GM18520 (cell line): ENCODE results near the gene USP10.
"Not testable (repeated sequence)": the region's sequence is repeated elsewhere in the genome, so short reads cannot be mapped to it uniquely, and the experiment has no call there.

ENCODE experiments used
- ATAC-seq: cut with Tn5 transposase; IDR thresholded peaks from one replicate; pipeline ENCODE4 v1.9.1; 2021; ENCODE audit not compliant: unreplicated experiment

USP10 gene

DNA sequence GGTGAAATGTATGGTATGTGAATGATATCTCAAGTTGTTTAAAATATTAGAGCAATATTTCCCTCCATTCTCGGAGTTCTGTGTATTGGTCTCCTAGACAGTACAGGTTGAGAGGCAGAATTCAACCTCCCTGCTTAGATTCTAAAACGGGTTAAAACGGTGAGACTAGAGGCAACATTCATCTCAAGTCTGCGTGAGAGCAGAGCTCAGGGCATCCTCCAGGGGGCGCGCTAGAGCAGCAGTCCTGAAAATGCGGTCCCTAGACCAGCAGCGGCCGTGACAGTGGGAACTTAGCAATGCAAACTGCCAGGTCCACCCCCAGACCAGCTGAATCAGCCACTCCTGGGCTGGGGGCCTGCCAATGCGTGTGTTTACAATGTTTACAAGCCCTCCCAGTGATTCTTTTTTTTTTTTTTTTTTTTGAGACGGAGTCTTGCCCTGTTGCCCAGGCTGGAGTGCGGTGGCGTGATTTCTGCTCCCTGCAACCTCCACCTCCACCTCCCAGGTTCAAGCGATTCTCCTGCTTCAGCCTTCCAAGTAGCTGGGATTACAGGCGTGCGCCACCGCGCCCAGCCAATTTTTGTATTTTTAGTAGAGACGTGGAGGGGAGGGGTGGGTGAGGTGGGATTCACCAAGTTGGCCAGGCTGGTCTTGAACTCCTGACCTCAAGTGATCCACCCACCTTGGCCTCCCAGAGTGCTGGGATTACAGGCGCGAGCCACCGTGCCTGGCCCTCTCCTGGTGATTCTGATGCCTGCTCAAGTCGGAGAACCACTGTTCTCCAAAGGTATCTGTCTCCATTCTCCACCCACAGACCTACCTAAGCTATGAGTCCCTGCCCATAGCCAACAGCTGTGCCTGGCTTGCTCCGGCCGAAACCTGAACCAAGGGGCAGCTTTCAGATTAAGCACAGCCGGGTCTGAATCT, 27.3 kb upstream of the USP10 start:
- ATAC-seq, result no peak

DNA sequence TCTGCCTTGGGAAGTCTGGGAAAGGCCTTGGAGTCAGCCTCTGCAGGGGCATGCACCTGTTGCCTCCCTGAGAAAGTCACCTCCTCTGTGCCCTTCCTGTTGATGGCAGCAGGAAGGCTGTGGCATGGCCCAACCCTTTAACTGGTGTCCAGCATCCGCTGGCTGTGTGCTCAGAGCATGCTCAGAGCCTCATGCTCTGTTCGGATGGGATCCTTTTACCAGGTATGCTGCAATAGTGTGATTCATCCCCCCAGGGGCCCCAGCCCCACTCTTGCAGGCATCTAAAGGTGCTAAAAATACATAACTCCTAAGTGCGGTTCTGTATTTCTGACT, 26.6 kb upstream of the USP10 start:
- ATAC-seq, result no peak

DNA sequence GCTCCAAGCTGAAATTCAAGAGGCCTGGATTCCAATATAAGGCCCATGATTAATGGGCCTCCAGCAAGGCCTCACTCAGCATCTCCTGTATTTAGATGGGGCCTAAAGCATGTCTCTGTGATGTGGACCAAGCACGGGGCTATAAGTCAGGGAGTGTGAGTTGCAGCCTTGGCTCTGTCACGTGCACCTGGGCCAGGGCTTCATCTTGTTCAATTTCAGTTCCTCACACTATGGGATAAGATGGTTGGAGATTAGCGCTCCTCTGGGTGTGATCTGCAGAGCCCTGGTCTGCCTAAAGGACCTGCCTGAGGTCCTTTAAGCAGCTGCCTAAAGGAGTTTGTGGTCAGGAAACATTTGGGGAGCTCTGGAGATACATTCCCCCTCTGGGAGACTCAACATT, 26.2 kb upstream of the USP10 start:
- no peak for ATAC-seq

DNA sequence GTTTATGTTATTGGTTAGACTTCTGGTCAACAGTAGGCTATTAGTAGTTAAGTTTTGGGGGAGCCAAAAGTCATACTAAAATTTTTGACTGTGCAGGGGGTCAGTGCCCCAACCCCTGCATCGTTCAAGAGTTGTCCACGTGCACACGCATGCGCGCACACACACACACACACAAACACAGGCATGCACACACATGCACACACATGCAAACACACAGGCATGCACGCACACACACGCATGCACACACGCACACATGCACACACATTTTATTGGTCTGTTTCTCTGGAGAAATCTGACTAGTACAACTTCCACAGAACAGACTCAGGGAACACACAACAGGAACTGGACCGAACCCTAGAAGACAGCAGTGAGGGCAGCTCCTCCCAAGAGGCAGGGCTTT, 24.4 kb upstream of the USP10 start:
- no peak for ATAC-seq

DNA sequence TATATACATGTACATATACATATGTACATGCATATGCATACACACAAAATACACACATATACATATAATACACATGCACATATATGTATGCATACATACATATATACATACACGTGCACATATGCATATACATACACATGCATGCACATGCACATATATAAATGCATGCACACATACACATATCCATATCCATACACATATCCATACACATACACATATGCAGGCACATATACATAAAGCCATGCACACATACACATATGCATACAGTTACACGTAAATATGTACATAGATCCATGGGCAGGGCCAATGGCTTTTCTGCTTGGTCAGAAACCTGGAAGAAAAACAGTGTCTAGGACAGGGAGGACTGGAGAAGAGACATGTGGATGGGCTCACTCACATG, 23.9 kb upstream of the USP10 start:
- ATAC-seq, result no peak

DNA sequence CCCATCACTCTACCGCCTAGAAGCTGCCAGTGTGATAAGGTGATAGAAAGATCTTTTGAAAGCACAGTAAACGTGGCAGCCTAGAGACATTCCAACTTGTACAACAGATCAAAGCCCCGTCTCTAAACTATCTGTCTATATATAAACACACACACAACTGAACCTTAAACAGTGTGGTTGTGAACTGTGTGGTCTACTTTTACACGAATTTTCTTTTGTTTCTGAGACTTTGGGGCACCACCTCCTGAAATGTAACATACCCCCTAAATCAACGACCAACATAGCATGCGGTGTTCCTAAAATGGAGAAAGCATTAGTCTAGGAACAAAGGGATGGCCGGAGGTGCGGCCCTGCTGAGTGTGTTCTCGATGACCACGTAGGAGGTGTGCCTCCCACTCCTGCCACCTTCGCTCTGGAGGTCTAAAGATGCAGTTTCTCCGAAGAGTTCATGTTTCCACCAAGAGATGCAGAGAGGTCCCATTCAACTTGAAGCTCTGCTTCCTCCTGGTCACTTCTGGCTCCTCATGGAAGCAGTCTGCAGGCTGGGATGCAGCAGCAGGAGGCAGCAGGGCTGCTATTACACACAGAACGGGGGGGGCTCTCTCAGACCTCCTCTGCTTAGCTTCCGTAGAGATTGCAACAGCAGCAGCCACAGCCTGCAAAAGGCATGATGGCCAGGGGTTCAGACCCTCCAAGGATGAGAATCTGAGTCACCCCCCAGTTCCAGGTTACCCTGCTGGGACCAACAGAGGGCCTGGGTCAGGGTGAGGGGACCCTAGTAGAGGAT, 22.6 kb upstream of the USP10 start:
- no peak for ATAC-seq

DNA sequence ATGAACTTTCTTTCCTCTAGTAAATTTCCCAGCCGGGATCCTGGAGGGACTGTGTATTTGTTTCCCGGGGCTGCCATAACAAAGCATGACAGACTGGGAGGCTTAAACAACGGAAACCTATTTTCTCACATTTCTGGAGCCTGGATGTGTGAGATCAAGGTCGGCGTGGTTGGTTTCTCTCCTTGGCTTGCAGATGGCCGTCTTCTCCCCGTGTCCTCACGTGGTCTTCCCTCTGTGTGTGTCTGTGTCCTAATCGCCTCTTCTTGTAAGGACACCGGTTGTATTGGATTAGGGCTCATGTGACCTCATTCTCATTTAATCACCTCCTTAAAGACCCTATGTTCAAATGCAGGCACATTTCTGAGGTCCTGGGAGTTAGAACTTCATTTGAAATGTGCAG, 22.0 kb upstream of the USP10 start:
- ATAC-seq, result no peak

DNA sequence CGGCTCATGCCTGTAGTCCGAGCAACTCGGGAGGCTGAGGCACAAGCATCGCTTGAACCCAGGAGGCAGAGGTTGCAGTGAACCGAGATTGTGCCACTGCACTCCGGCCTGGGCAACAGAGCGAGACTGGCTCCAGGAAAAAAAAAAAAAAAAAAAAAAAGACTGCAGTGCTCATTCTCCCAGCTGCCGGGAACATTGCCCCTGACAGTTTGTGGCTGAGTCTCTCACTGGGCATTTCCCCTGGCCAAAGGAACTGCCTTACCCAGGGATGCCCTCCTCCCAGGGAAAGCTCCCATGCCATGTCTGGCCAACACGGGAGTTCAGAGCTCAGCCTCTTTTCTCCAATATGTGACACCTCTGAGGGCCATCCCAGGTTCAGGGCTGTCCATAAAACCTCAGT, 21.3 kb upstream of the USP10 start:
- no peak for ATAC-seq

DNA sequence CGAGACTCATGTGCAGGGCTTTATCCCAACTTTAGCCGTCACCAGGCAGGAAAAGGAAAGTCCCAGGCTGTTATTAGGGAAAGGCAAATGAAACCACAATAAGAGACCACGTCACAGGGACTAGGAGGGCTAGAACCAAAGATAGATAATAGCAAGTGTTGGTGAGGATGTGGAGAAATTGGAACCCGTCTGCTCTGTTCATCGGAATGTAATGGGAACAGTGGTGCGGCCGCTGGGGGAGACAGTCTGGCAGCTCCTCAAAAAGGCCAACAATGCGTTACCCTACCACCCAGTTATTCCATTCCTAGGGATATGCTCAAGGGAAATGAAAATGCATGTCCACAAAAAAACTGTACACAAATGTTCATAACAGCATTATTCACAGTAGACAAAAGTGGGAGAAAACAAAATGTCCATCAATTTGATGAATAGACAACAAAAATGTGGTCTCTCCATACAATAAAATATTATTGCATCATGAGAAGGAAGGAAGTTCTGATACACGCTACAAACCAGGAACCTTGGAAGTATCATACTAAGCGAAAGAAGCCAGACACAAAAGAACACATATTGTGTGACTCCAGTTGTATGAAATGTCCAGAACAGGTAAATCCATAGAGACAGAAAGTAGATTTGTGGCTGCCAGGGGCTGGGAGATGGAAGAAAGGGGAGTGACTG, 19.5 kb upstream of the USP10 start:
- no peak for ATAC-seq

DNA sequence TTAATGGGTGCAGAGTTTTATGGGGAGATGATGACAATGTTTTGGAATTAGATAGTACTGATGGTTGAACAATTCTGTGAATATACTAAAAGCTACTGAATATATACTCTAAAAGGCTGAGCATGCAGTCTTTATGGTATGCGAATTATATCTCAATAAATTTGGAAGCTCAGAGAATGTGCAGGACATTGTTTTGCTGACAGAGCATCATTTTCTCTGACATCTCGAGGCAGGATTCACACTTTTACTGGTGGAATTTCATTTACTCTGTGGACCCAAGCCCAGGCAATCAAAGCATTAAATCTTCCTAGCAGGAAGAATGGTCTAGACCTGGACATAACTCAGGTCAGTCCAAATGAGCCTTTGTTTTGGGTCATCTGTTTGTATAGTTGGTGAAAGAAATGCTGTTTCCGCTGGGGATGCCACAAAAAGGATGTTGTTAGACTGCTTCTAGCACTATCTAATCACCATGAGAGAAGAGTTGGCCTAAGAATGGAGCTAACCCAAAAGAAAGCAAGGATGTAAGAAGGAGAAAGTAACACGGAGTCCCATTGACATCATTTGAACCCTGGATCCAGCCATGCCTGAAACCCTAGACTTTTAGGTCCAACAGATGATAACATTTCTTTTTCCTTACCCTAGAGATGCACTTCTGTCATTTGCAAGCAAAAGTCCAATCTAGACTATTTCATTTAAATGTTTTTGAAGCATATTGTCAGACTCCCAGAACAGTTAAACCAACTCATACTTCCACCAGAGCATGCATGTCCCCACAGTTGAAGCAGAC, 18.8 kb upstream of the USP10 start:
- no peak for ATAC-seq

DNA sequence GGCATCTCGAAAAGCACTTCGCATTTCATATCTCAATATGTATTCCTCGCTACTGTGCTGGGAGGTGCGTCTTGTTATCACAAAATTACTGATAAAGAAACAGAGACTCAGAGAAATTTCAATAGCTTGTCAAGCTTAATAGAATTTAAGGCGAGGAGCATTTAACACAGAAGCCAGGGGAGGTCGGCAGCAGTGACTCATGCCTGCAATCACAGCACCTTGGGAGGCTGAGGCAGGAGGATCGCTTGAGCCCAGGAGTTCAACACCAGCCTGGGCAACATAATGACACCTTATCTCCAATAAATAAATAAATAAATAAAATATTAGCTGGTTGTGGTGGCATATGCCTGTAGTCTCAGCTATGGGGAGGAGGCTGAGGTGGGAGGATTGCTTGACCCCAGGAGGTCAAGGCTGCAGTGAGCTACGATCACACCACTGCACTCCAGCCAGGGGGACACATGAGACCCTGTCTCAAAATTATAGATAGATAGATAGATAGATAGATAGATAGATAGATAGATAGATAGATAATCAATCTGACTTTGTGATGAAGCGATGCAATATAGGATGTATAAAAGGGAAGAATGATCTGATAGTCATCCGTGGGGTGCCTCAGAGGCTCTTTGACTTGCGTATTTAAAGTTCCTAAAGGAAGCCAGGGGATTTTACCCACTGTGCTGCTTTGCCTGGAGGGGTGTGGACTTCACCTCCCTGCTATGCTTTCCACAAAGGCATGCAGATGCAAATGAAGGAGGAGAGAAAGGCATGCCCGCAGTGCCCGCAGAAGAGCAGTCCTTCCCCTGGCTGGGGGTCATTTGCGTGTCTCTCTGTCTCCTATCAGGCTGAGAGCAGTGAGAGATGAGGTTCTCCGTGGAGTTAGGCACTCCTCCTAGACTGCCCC, 15.9 kb upstream of the USP10 start:
- ATAC-seq, result no peak

DNA sequence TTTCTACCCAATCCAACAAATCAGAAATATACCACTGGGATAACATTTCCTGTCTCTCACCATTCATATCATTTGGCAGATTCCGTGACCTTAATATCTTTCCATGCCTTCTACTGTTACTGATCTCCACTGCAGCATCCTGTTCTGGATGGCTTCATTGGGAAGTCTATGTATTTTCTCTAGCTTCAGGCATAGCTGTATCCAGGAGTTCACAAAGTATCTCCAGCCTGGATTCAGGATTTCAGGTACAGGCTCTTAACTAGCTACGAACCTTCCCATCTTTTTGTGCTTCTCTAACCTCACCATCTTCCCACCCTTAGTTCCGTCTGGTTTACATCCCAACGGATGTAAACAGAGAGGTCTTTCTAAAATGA, 15.2 kb upstream of the USP10 start:
- ATAC-seq, result no peak

DNA sequence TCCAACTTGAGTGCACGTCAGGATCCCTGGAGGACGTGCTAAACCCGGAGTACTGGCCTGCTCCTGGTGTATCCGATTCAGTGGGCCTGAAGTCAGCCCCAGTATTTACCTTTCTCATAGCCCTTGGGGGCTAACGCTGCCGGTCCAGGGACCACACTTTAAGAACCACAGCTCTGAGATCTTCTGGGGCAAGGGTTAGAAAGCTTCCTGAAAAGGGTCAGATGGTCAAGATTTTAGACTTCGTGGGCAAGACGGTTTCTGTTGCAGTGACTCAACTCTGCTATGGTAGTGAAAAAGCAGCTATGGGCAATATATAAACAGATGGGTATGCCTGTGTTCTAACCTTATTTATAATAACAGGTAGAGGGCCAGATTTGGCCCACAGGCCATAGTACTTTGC, 14.6 kb upstream of the USP10 start:
- ATAC-seq, result no peak

DNA sequence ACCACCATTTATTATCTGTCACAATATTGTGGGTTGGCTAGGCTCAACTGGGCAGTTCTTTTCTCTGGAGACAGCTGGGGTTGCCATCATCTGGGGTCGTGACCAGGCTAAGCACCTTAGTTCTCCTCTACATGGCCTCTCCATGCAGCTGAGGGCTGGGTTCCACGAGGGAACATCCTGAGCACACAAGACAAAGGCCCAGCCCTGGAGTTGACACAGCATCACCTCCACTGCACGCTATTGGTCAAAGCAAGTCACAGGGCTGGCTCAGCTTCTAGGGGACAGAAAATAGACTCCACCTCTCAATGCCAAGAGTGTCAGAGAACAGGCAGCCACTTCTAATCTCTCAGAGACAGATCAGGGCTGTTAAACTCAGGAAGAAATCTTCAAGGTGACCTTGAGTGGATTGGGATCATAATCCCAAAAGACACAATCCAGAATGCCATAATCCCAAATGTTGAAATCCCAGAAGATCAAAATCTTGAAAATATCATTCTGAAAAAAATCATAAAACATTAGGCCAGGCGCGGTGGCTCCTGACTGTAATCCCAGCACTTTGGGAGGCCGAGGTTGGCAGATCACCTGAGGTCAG, 13.0 kb upstream of the USP10 start:
- ATAC-seq, result no peak

DNA sequence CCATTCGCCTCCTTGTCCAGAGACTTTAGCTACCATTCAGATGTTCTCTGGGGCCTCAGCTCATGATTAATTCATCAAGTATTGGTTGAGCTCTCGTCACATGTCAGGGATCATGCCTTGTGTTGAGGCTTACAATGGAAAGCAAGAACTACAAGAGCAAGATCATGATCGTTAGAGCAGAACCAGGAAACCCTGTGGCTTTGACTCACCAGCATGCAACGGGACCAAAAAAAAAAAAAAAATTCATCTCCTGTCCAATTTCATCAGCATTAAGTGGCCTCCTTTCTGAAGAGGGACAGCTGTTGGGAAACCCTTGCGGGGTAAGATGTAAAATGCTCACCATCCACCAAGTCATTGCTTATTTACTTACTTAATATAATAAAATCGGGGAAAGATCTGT, 12.1 kb upstream of the USP10 start:
- no peak for ATAC-seq

DNA sequence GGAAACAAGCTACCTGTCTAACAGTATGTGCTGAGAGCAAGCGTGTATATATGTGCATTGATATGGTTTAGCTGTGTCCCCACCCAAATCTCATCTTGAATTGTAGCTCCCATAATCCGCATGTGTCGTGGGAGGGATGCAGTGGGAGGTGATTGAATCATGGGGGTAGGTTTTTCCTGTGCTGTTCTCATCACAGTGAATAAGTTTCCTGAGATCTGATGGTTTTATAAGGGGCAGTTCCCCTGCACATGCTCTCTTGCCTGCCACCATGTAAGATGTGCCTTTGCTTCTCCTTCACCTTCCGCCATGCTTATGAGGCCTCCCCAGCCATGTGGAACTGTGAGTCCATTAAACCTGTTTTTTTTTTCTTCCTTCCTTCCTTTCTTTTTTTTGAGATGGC, 11.6 kb upstream of the USP10 start:
- ATAC-seq, result not testable (repeated sequence)

DNA sequence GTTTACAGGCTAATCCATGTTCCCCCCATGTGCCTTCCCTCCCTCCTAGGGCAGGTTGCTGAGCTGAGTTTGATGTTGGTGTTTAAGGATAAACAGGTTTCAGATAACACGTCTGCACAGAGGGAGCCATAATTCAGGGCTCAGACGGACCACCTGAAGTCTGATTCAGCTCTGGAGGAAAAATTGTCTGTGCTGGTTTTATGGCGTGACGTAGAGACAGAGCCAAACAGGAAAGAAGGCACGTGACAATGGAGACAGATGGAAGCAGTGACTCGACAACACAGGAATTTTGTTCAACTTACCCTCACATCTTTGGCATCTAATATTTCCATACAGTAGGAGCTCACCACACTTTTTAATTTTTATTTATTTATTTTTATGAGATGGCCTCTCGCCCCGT, 10.7 kb upstream of the USP10 start:
- no peak for ATAC-seq

DNA sequence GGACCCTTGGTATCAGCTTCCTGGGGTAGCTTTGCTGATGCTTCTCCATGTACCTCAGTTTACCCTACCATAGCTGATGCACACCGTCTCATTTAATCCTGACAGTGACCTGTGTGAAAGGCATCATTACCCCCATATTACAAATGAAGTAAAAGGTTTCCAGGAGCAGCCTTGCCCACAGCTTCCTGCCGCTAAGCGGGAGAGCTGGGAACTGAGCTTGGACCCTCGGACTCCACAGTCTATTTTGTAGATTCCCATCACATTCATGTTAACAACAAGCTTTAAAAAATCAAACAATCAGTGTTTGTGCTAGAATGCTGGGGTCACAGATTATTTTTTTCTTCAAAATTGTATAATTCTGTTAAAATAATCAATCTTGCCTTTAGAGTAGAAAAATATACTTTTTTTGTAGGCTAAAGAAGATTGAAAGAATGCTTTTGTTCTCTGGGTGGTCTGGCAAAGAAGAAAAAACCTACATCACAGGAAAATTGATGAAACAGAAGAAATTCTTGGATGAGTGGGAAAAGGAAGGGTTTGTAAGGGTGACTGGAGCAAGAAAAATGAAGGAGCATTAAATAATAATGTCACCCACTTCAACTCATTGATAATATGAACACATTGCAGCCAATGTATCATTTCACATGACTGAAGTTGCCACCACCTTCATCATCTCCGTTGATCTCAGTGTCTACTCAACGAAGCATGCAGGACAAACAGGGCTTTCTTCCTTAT, 9.5 kb upstream of the USP10 start:
- no peak for ATAC-seq
